Stimulated activated naive B cell treated with anti-CD40 and anti-IgM and Interleukin-4, amounts not matched to agents 10 μg/mL and 1 μg/mL and 100 μg/mL, for 72 hours (primary cell): Measurements from ENCODE around the gene SMIM41.
A peak's percentile ranks its signal among the peaks of the same experiment; 100 is the strongest.

ENCODE experiments used
- ATAC-seq, 2 donors: fragments of 150-1000 bp; cut with Tn5 transposase; replicated peaks; 2 replicates each; pipeline ENCODE4 v1.10.0; 2021; ENCODE audit warnings: moderate library complexity in 1 of 2
- DNase-seq: peaks from one replicate; pipeline ENCODE4 v3.0.0; 2021
- H3K27ac Mint-ChIP-seq: one replicate; pipeline ENCODE4 v1.8.0; 2022; ENCODE audit warnings: mild to moderate bottlenecking, mixed read lengths
- H3K27me3 Mint-ChIP-seq, 2 donors: one replicate each; pipeline ENCODE4 v1.8.0; 2022; ENCODE audit warnings: mixed read lengths in 2 of 2
- H3K36me3 Mint-ChIP-seq, 2 donors: one replicate each; pipeline ENCODE4 v1.8.0; 2022; ENCODE audit warnings: mixed read lengths in 2 of 2, mild to moderate bottlenecking in 1 of 2
- H3K4me1 Mint-ChIP-seq, 2 donors: one replicate each; pipeline ENCODE4 v1.8.0; 2022; ENCODE audit warnings: mixed read lengths in 2 of 2, mild to moderate bottlenecking in 1 of 2
- H3K4me3 Mint-ChIP-seq, 2 donors: one replicate each; pipeline ENCODE4 v1.8.0; 2022; ENCODE audit warnings: mild to moderate bottlenecking in 2 of 2, mixed read lengths in 2 of 2, moderate library complexity in 1 of 2
- H3K9me3 Mint-ChIP-seq, 2 donors: one replicate each; pipeline ENCODE4 v1.8.0; 2022; ENCODE audit warnings: mixed read lengths in 2 of 2, mild to moderate bottlenecking in 1 of 2

The SMIM41 gene

GRCh38 chr12:52043386-52044212 is 35.9 kb upstream of the SMIM41 start:
- H3K4me3 Mint-ChIP-seq, result no peak overlapping the region
- peaks cover 15 to 18% of the 10 kb centered on the region in 2 donors for H3K36me3 Mint-ChIP-seq
- H3K27ac Mint-ChIP-seq, result peak overlapping the region; percentile 67
- ATAC-seq (no peak), DNase-seq (no peak)
- H3K9me3 Mint-ChIP-seq, result no peaks in the 10 kb centered on the region
- H3K4me1 Mint-ChIP-seq, result peaks cover 59 to 87% of the 10 kb centered on the region in 2 donors
- no peaks in the 10 kb centered on the region for H3K27me3 Mint-ChIP-seq

DNA sequence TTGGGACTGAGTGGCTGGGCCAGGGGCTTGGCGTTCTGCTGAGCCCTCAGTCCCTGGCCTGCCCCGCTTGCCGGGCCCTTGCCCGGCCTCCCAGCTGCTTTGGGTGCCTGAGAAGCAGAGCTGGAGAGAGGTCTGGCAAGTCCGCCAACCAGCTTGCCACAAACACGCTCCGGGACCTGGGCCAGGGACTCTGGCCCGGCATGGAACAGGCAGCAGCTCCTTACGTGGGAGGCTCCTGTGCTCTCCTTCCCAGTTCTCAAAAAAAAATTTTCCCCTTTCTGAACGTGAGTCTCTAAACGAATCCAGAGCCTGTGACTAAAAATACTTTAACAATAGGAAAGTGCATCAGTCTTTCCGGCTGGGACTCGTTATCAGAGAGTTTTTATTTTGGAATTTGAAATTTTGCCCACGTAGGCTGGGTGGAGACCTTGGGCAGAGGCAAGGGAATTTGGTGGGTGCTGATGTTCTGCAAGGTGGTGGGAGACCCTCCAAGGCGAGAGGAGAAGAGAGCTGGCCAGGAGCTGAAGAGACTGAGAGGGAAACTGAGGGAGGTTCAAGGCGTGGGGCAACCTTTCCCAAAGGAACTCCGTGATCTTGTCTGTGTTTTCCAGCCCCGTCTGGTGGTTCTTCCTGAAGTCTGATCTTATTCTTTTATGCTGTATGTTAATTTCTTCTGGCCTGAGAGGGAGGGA is 35.1 kb upstream of the SMIM41 start:
- DNase-seq (no peak), ATAC-seq (no peak)
- Mint-ChIP-seq H3K4me3 (no peak overlapping the region), H3K36me3 (peaks cover 18 to 23% of the 10 kb centered on the region in 2 donors), H3K9me3 (no peaks in the 10 kb centered on the region), H3K4me1 (peaks cover 56 to 84% of the 10 kb centered on the region in 2 donors), H3K27ac (peak overlapping the region; percentile 39), H3K27me3 (no peaks in the 10 kb centered on the region)

DNA sequence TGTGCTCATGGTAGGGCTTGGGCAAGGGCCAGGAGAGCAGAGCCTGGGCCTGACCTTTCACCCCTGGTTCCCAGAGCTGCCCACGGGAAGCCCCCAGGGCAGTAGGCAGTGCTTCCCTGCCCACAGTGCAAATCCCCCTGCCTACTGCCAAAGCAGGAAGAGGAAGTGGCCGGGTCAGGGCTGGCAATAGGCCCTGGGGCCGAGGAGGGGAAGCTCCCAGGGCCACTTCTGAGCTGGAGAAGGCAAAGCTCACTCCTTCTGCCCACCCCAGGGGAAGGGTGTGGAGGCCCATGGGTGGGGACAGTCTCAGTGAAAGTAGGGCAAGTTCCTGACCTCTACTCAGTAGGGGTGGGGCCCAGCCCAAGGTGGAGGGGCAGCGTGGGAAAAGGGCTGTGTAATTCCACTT is 33.7 kb upstream of the SMIM41 start:
- ATAC-seq (peak; percentile 24 to 32), DNase-seq (no peak)
- Mint-ChIP-seq H3K9me3 (no peaks in the 10 kb centered on the region), H3K36me3 (peaks cover 18 to 23% of the 10 kb centered on the region in 2 donors), H3K27ac (peak overlapping the region; percentile 62), H3K4me1 (peaks cover 57 to 84% of the 10 kb centered on the region in 2 donors), H3K4me3 (peak overlapping the region; percentile 25 to 36), H3K27me3 (no peaks in the 10 kb centered on the region)

DNA sequence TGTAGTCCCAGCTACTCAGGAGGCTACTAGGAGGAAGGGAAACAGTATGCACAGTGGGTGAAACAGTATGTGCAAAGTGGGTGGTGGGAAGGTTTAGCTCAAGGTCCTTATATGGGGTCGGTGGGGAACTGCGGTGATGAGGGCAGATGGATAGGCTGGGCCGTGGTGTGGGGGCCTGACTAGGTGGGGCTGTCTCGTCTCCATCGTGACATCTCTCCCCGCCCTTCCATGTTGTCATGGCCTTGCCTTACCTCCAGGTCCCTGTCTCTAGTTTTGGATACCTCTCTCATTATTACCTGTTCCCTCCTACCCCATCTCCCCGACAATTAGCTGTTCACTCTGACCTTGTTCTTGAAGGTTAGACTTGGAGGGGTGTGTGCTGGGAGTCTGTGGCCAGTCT is 32.6 kb upstream of the SMIM41 start:
- H3K9me3 Mint-ChIP-seq, result no peaks in the 10 kb centered on the region
- H3K27me3 Mint-ChIP-seq, result no peaks in the 10 kb centered on the region
- H3K4me1 Mint-ChIP-seq, result peaks cover 56 to 83% of the 10 kb centered on the region in 2 donors
- DNase-seq (no peak), ATAC-seq (no peak)
- no peak overlapping the region for H3K4me3 Mint-ChIP-seq
- H3K36me3 Mint-ChIP-seq, result peaks cover 21 to 26% of the 10 kb centered on the region in 2 donors
- H3K27ac Mint-ChIP-seq, result no peak overlapping the region

DNA sequence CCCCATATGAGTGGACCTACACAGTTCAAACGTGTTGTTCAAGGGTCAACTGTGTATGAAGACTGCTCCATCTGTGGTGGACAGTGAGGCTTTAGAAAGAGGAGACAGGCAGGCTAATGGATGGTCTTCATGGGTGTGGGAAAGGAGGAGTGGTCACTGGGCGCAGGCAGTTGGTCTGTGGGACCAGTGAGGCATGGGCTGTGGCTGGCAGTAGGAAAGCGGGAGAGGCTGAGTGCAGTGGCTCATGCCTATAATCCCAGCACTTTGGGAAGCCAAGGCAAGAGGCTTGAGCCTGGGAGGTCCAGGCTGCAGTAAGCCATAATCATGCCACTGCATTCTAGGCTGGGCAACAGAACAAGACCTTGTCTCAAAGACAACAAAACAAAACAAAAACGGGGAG is 30.2 kb upstream of the SMIM41 start:
- peaks cover 59 to 82% of the 10 kb centered on the region in 2 donors for H3K4me1 Mint-ChIP-seq

DNA sequence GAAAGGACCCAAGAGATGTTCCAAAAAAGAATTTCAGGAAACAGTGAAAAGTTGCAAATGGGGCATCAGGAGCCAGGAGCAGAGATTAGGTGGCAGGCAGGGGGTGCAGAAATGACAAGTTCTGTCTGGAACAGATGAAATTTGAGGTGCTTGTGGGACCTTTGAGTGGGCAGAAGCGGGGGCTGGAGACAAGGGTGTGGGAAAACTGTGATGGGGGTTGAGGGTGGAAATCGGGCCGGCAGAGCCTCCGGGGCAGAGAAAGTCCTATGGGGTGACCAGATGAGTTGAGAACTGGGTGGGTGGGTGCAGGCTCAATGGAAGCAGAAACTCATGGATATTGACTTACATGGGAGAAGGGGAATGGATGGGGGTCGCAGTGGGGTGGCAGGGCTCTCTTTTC is 29.8 kb upstream of the SMIM41 start:
- ATAC-seq (no peak), DNase-seq (no peak)
- no peaks in the 10 kb centered on the region for H3K27me3 Mint-ChIP-seq
- peak overlapping the region; percentile 93 to 98 for H3K4me3 Mint-ChIP-seq
- peak overlapping the region; percentile 99 for H3K27ac Mint-ChIP-seq
- H3K9me3 Mint-ChIP-seq, result no peaks in the 10 kb centered on the region
- peaks cover 21 to 32% of the 10 kb centered on the region in 2 donors for H3K36me3 Mint-ChIP-seq
- H3K4me1 Mint-ChIP-seq, result peaks cover 58 to 82% of the 10 kb centered on the region in 2 donors

More for the DNA sequence above, 30.2 kb upstream of the SMIM41 start:
- Mint-ChIP-seq H3K27me3 (no peaks in the 10 kb centered on the region), H3K36me3 (peaks cover 21 to 32% of the 10 kb centered on the region in 2 donors), H3K4me3 (peak overlapping the region; percentile 93 to 98), H3K9me3 (no peaks in the 10 kb centered on the region), H3K27ac (peak overlapping the region; percentile 99)
- ATAC-seq (no peak), DNase-seq (no peak)

DNA sequence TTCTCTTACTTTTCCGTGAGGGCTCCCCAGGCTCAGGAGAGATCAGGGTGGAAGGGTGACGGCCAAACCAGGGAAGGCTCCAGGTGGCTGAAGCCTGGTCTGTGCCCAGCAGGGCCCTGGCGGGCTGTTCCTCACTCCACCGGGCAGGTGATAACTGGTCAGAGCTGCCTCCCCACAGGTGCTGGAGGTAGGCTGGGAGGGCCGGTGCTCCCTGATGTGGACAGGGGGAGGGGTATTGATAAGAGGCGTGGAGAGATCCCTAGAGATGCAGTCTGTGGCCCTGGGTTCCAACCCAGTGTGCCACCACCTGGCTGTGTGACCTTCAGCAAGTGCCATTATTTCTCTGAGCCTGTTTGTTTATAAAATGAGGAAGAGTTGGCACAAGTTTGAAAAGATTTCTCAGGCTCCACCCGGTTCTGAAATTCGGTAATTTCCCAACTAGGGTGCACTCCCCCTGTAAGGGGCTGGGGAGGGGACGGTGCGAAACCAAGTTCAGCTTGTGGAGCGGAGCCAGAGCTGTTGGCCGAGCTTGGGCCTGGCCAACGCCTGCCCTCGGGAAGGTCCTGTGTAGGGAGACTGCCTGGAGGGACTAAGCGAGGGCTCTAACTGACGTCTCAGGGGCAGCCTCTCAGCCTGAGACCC is 29.3 kb upstream of the SMIM41 start:
- Mint-ChIP-seq H3K36me3 (peaks cover 24 to 35% of the 10 kb centered on the region in 2 donors), H3K9me3 (no peaks in the 10 kb centered on the region), H3K27me3 (no peaks in the 10 kb centered on the region), H3K4me1 (peaks cover 59 to 80% of the 10 kb centered on the region in 2 donors), H3K4me3 (peak overlapping the region; percentile 93 to 98), H3K27ac (peak overlapping the region; percentile 99)
- DNase-seq (peak; percentile 65), ATAC-seq (no peak)

DNA sequence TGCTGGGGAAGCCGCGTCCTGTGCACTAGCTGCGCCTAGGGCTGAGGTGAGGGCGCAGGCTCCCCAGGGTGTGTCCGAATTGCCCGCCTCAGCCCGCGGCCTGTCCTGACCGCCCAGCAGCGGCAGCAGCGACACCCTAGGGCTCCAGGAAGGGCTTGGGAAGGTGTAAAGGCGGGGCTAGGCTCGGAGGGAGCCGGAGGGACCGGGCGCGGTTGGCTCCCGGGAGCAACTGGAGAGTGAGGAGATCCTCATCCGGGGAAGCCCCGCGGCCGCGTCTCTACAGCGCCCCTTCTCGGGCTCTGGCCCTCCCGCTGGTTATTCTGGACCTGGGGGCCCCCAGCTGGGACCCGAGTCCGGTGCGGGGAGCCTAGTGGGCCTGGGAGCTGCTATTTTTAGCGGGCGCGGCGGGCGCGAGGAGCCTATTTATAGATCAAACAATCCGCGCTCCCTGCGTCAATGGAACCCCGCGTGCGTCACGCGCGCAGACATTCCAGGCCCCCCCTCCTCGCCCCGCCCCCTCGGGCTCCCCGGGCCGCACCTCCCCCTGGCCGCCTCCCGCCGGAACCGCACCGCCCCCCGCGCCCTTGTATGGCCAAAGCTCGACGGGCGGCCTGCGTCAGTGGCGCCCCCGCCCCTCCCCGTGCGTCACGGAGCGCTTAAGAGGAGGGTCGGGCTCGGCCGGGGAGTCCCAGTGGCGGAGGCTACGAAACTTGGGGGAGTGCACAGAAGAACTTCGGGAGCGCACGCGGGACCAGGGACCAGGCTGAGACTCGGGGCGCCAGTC is 28.6 kb upstream of the SMIM41 start, which contains the start of gene NR4A1:
Gene NR4A1 (plus strand): TSS at position 685 of the 784 bp plus-strand sequence. CDS start 2,887 bp downstream, outside the sequence.
- H3K4me1 Mint-ChIP-seq, result peaks cover 52 to 73% of the 10 kb centered on the region in 2 donors
- H3K36me3 Mint-ChIP-seq, result peaks cover 20 to 32% of the 10 kb centered on the region in 2 donors
- DNase-seq, result peak; percentile 96
- H3K27ac Mint-ChIP-seq, result peak within 1 kb of the TSS; percentile 99
- ATAC-seq, result peak; percentile 84 to 89
- H3K9me3 Mint-ChIP-seq, result no peaks in the 10 kb centered on the region
- peak within 1 kb of the TSS; percentile 93 to 98 for H3K4me3 Mint-ChIP-seq
- H3K27me3 Mint-ChIP-seq, result no peaks in the 10 kb centered on the region

DNA sequence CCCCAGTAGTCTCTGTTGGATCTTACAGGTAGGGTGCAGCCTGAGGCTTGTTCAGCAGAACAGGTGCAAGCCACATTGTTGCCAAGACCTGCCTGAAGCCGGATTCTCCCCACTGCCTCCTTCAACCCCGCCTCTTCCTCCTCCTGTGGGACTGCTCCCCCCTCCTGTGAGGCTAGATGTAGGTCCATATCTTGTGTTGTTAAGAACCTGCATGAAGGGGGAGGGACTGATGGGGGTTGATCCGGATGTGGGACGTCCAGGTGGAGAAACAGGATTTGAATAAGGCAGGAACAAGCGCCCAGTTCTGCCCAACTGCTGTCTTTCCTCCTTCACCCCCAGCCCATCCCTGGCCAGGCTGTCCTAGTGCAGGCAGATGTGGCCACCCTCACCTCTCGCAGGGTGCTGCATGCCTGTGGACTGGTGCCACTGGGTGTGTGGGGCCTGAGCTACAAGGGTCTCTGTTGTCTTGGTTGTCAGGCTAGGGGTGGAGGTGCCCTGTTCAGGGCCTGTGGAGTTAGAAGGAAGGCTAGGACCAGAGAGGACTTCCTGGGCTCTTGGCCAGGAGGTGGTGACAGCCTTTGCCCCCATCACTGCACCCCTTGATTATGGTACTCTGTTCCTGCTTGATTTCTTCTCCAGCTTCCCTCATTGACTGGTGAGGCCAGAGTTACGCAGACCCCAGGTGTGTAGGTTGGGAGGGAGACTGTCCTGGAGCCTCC is 26.9 kb upstream of the SMIM41 start:
- Mint-ChIP-seq H3K36me3 (peaks cover 25 to 39% of the 10 kb centered on the region in 2 donors), H3K27ac (peak overlapping the region; percentile 73), H3K9me3 (no peaks in the 10 kb centered on the region), H3K4me3 (peak overlapping the region; percentile 93 to 98), H3K4me1 (peaks cover 45 to 62% of the 10 kb centered on the region in 2 donors), H3K27me3 (no peaks in the 10 kb centered on the region)
- DNase-seq, result no peak
- ATAC-seq, result no peak

DNA sequence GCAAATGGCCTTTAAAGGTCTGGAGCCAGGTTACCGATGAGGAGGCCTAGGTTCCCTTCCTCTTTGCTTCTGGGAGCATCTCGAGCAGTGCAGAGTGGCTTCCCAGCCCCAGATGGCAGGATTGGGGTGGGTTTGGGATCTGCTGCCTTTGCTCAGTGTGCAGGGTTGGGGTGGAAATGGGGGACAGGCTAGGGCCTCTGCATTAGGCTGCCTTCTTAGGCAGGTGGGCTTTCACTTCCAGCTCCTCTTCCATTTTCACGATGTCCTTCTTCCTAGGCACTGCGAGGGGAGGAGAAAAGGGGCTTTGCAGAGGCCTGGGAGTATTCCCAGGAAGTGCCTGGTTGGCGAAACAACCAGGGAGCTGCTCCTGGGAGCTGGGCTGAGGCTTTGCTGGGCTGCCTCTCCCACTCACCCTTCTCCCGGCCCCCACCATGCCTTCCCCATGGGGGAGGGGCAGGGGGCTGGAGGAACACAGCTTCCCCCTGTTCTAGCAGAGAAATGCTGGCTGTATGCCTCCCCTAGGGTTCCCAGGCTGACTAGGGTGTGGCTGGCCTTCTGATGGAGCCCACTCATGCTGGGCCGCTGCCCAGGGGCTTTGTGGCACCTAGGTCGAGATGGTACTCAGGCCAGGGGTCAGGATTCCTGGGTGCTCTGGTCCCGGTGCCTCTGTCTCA is 25.8 kb upstream of the SMIM41 start:
- no peaks in the 10 kb centered on the region for H3K9me3 Mint-ChIP-seq
- no peak overlapping the region for H3K27ac Mint-ChIP-seq
- no peaks in the 10 kb centered on the region for H3K27me3 Mint-ChIP-seq
- DNase-seq (no peak), ATAC-seq (no peak)
- H3K4me3 Mint-ChIP-seq, result peak overlapping the region; percentile 93 to 98
- peaks cover 45 to 62% of the 10 kb centered on the region in 2 donors for H3K4me1 Mint-ChIP-seq
- peaks cover 30 to 45% of the 10 kb centered on the region in 2 donors for H3K36me3 Mint-ChIP-seq

DNA sequence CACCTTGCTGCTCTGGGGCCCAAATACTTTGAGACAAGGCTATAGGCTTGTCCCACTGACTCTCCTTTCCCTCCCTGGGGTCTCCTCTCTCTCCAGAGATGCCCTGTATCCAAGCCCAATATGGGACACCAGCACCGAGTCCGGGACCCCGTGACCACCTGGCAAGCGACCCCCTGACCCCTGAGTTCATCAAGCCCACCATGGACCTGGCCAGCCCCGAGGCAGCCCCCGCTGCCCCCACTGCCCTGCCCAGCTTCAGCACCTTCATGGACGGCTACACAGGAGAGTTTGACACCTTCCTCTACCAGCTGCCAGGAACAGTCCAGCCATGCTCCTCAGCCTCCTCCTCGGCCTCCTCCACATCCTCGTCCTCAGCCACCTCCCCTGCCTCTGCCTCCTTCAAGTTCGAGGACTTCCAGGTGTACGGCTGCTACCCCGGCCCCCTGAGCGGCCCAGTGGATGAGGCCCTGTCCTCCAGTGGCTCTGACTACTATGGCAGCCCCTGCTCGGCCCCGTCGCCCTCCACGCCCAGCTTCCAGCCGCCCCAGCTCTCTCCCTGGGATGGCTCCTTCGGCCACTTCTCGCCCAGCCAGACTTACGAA is 25.2 kb upstream of the SMIM41 start:
- Mint-ChIP-seq H3K4me1 (peaks cover 42 to 58% of the 10 kb centered on the region in 2 donors), H3K36me3 (peaks cover 32 to 44% of the 10 kb centered on the region in 2 donors), H3K27me3 (no peaks in the 10 kb centered on the region), H3K9me3 (no peaks in the 10 kb centered on the region), H3K4me3 (no peak overlapping the region), H3K27ac (peak overlapping the region; percentile 76)
- DNase-seq (no peak), ATAC-seq (no peak)

DNA sequence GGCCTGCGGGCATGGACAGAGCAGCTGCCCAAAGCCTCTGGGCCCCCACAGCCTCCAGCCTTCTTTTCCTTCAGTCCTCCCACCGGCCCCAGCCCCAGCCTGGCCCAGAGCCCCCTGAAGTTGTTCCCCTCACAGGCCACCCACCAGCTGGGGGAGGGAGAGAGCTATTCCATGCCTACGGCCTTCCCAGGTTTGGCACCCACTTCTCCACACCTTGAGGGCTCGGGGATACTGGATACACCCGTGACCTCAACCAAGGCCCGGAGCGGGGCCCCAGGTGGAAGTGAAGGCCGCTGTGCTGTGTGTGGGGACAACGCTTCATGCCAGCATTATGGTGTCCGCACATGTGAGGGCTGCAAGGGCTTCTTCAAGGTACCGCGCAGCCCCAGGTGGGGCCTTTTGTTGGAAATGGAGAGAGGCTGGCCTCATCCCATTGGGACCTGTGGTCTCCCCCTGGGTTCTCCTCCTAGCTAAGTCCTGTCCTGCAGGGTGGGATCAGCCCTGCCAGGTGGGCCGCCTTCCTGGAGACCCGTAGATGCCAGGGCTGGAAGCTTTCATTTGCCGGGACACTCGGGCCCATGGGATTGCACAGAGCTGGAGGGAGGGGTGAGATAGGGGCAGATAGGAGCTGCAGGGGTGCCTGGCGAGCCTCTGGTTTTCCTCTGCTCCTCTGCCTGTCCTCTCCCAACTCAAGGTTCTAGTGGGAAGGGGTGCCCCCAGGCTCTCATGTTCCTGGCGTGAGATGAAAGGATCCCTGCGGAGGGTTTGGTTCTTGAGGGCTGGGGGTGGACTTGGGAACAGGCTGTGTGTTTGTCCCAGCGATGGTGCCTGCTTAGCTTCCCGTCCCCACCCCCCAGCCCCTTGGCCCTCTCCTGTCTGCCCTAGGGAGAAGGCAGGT is 24.4 kb upstream of the SMIM41 start:
- H3K4me3 Mint-ChIP-seq, result no peak overlapping the region
- H3K36me3 Mint-ChIP-seq, result peaks cover 35 to 49% of the 10 kb centered on the region in 2 donors
- peaks cover 35 to 51% of the 10 kb centered on the region in 2 donors for H3K4me1 Mint-ChIP-seq
- no peaks in the 10 kb centered on the region for H3K27me3 Mint-ChIP-seq
- H3K9me3 Mint-ChIP-seq, result no peaks in the 10 kb centered on the region
- no peak for DNase-seq
- H3K27ac Mint-ChIP-seq, result peak overlapping the region; percentile 59
- no peak for ATAC-seq
